Measurements from ENCODE around the gene MYLIP. TPM values are rescaled to one million over a fixed set of nuclear protein-coding genes. Genes with fewer than 3 reads are reported as not detected.

The MYLIP gene
- total and polyA plus RNA-seq, 4 donors, result 35.1 to 57.6 (median 50.6) TPM

DNA sequence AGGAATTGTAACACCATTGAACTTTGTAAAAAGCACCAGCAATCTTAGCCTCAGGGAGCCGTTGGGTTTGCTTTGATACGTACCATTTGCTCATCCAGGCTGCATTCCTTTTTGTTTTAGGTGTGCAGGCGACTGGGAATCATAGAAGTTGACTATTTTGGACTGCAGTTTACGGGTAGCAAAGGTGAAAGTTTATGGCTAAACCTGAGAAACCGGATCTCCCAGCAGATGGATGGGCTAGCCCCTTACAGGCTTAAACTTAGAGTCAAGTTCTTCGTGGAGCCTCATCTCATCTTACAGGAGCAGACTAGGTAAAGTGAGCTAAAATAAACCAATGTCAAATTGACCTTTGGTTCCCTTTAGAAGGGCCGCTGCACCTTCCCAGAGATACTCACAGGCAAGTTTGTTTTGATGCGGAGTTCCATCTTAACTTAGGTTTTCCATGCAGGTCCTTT lies 1.6 kb downstream of the MYLIP start:
- Histone ChIP-seq H3K4me3 (ENCODE audit: low read length in 2 of 2) (peak overlapping the region; percentile 90 to 98), H3K36me3 (ENCODE audit: control insufficient read depth in 1 of 2, insufficient read depth in 2 of 2, low read length in 1 of 2) (no peaks in the 10 kb centered on the region), H3K4me1 (ENCODE audit: control insufficient read depth in 1 of 2, insufficient read depth in 2 of 2, low read length in 2 of 2) (peaks cover 3 to 5% of the 10 kb centered on the region in 2 donors), H3K27me3 (ENCODE audit: control insufficient read depth in 1 of 2, insufficient read depth in 2 of 2, low read length in 1 of 2) (peaks cover 0 to 2% of the 10 kb centered on the region in 2 donors), H3K27ac (ENCODE audit: low read depth in 1 of 2, low read length in 2 of 2) (peak overlapping the region; percentile 39 to 98), H3K9me3 (ENCODE audit: control insufficient read depth, low read length) (no peaks in the 10 kb centered on the region)
- no peak for ATAC-seq (ENCODE audit: low FRiP score)
- DNase-seq, result no peak
- WGBS, 2 donors, result 3 to 6% methylated on average over 8 of the region's 8 CpGs
- intact Hi-C loops (cut with DNase I), result loop anchor here in 1 of 2 donors (5.0 kb wide), 1 partner anchor 52 kb away; no protein-coding TSS in a partner anchor

DNA sequence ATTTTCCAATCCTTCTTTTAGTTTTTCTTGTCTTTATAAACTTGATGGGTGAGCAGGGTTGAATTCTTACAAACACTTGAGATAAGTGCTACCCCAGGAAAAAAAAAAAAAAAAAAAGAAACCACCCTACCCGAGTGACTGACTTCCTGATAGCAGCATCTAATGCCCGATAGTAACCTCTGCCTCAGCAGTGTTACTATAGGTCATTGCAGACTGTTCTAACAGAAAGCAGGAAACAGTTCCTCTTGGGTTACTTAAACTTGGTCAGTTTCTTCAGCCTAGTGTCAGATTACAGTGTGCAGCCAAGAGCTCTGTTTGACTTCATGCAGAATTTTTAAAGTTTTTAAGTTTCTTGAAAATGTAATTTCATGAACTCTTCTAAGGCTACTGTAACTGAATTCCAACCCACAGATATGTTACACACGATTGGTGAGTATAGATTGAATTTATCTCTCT lies 2.1 kb downstream of the MYLIP start:
- Histone ChIP-seq H3K4me1 (ENCODE audit: control insufficient read depth in 1 of 2, insufficient read depth in 2 of 2, low read length in 2 of 2) (peaks cover 3 to 5% of the 10 kb centered on the region in 2 donors), H3K4me3 (ENCODE audit: low read length in 2 of 2) (peak overlapping the region; percentile 90 to 98), H3K27me3 (ENCODE audit: control insufficient read depth in 1 of 2, insufficient read depth in 2 of 2, low read length in 1 of 2) (peaks cover 0 to 2% of the 10 kb centered on the region in 2 donors), H3K36me3 (ENCODE audit: control insufficient read depth in 1 of 2, insufficient read depth in 2 of 2, low read length in 1 of 2) (no peaks in the 10 kb centered on the region), H3K9me3 (ENCODE audit: control insufficient read depth, low read length) (no peaks in the 10 kb centered on the region), H3K27ac (ENCODE audit: low read depth in 1 of 2, low read length in 2 of 2) (peak overlapping the region; percentile 39 to 98)
- ATAC-seq (ENCODE audit: low FRiP score) (peak; percentile 76), DNase-seq (no peak)
- intact Hi-C loops (cut with DNase I), result loop anchor here in 1 of 2 donors (5.0 kb wide), 1 partner anchor 51 kb away; no protein-coding TSS in a partner anchor
- 0% methylated on average over 3 of the region's 3 CpGs for WGBS, 2 donors

DNA sequence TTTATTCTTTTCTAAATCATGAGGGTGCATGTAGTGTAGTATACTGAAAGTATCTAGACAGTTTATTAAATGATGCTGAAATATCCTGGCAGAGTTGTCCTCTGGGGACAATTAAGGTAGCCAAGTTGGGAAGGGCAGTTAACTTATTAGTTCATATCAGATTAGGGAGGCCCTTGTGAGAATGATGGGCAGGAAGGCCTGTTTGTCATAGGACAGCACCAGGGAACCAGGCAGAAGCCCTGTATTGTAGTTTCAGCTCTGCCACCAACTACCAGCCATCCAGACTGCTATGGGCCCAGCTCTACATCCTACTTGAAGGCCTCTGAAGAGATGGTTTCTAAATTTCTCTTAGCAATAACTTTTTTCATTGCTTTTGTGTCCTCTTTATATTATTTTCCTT lies 4.0 kb downstream of the MYLIP start:
- intact Hi-C loops (cut with DNase I), result loop anchor here in 1 of 2 donors (5.0 kb wide), 1 partner anchor 49 kb away; no protein-coding TSS in a partner anchor
- Histone ChIP-seq H3K4me3 (ENCODE audit: low read length in 2 of 2) (peak overlapping the region in 1 of 2 donors; percentile 64), H3K9me3 (ENCODE audit: control insufficient read depth, low read length) (no peaks in the 10 kb centered on the region), H3K4me1 (ENCODE audit: control insufficient read depth in 1 of 2, insufficient read depth in 2 of 2, low read length in 2 of 2) (peaks cover 5% of the 10 kb centered on the region in 2 donors), H3K27me3 (ENCODE audit: control insufficient read depth in 1 of 2, insufficient read depth in 2 of 2, low read length in 1 of 2) (peaks cover 0 to 2% of the 10 kb centered on the region in 2 donors), H3K27ac (ENCODE audit: low read depth in 1 of 2, low read length in 2 of 2) (peak overlapping the region; percentile 12 to 81), H3K36me3 (ENCODE audit: control insufficient read depth in 1 of 2, insufficient read depth in 2 of 2, low read length in 1 of 2) (no peaks in the 10 kb centered on the region)
- no peak for ATAC-seq (ENCODE audit: low FRiP score)
- DNase-seq, result no peak

DNA sequence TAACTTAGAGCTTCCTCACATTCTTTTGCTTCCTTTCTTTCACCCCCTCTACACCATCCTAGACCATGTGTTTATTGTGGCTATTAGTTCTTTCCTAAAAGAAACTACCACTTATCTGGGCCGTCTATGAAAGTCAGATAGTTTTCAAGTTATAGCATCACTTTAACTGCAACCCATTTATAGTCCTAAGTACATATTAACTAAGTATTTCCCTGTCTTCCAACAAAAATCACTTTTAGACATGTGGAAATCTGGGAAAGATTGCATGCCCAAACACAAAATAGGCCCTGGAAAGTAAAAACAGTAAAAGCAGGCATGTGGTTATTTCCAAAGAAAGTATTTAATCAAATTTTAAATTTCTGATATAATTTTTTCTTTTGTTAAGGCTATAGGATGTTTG lies 5.5 kb downstream of the MYLIP start:
- H3K4me1 ChIP-seq (ENCODE audit: control insufficient read depth in 1 of 2, insufficient read depth in 2 of 2, low read length in 2 of 2), result peaks cover 8 to 15% of the 10 kb centered on the region in 2 donors
- peak overlapping the region in 1 of 2 donors; percentile 34 for H3K4me3 ChIP-seq (ENCODE audit: low read length in 2 of 2)
- no peak overlapping the region for H3K27ac ChIP-seq (ENCODE audit: low read depth in 1 of 2, low read length in 2 of 2)
- WGBS, 2 donors, result 0 to 1% methylated on average over 1 of the region's 1 CpG
- H3K9me3 ChIP-seq (ENCODE audit: control insufficient read depth, low read length), result no peaks in the 10 kb centered on the region
- no peaks in the 10 kb centered on the region for H3K27me3 ChIP-seq (ENCODE audit: control insufficient read depth in 1 of 2, insufficient read depth in 2 of 2, low read length in 1 of 2)
- intact Hi-C loops (cut with DNase I), result loop anchor here in 1 of 2 donors (5.0 kb wide), 1 partner anchor 48 kb away; no protein-coding TSS in a partner anchor
- ATAC-seq (ENCODE audit: low FRiP score), result no peak
- DNase-seq, result no peak
- H3K36me3 ChIP-seq (ENCODE audit: control insufficient read depth in 1 of 2, insufficient read depth in 2 of 2, low read length in 1 of 2), result no peaks in the 10 kb centered on the region

DNA sequence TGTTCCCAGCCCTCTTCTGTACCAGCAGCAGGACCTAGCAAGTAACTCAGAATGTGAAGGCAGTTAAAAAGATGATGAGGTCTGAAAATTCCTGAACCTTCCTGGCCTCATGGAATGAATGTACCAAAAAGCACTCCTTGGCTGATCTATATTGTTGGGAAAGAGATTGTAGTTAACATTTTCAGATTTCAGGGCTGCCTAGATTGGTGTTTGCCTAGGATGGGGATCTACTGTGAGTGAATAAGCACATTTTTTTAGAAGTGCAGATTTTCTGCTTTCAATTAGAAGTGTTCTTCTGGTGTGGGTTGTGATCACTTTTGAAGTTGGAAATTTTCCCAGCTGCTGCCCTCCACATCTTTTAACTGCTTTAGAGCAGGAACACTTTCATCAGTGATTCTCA lies 6.2 kb downstream of the MYLIP start:
- Histone ChIP-seq H3K27ac (ENCODE audit: low read depth in 1 of 2, low read length in 2 of 2) (peak overlapping the region in 1 of 2 donors; percentile 64), H3K36me3 (ENCODE audit: control insufficient read depth in 1 of 2, insufficient read depth in 2 of 2, low read length in 1 of 2) (peaks cover 0 to 2% of the 10 kb centered on the region in 2 donors), H3K4me1 (ENCODE audit: control insufficient read depth in 1 of 2, insufficient read depth in 2 of 2, low read length in 2 of 2) (peaks cover 8 to 15% of the 10 kb centered on the region in 2 donors), H3K9me3 (ENCODE audit: control insufficient read depth, low read length) (no peaks in the 10 kb centered on the region), H3K27me3 (ENCODE audit: control insufficient read depth in 1 of 2, insufficient read depth in 2 of 2, low read length in 1 of 2) (no peaks in the 10 kb centered on the region), H3K4me3 (ENCODE audit: low read length in 2 of 2) (peak overlapping the region in 1 of 2 donors; percentile 59)
- intact Hi-C loops (cut with DNase I), result loop anchor here in 1 of 2 donors (5.0 kb wide), 2 partner anchors 47 to 67 kb away; no protein-coding TSS in a partner anchor
- DNase-seq (no peak), ATAC-seq (ENCODE audit: low FRiP score) (no peak)

DNA sequence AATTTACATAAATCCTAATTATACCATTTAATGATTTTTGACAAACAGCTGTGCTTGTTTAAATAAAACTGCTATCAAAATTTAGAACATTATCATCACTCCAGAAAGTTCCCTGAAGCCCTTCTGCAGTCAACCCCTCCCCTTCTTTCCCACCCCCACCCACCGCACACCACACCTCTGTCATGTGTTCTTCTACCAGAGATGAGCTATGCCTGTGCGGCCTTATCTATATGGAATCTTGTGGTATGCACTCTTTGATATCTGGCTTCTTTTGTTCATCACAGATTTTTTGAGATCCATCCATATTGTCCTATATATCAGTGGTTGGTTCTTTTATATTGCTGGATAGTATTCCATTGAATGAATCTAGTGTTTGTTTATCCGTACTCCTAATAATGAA lies 7.2 kb downstream of the MYLIP start:
- ATAC-seq (ENCODE audit: low FRiP score) (no peak), DNase-seq (no peak)
- 64 to 78% methylated on average over 3 of the region's 3 CpGs for WGBS, 2 donors
- Histone ChIP-seq H3K27ac (ENCODE audit: low read depth in 1 of 2, low read length in 2 of 2) (peak overlapping the region in 1 of 2 donors; percentile 57), H3K36me3 (ENCODE audit: control insufficient read depth in 1 of 2, insufficient read depth in 2 of 2, low read length in 1 of 2) (peaks cover 0 to 4% of the 10 kb centered on the region in 2 donors), H3K27me3 (ENCODE audit: control insufficient read depth in 1 of 2, insufficient read depth in 2 of 2, low read length in 1 of 2) (no peaks in the 10 kb centered on the region), H3K4me1 (ENCODE audit: control insufficient read depth in 1 of 2, insufficient read depth in 2 of 2, low read length in 2 of 2) (peaks cover 10 to 20% of the 10 kb centered on the region in 2 donors), H3K9me3 (ENCODE audit: control insufficient read depth, low read length) (no peaks in the 10 kb centered on the region), H3K4me3 (ENCODE audit: low read length in 2 of 2) (no peak overlapping the region)
- intact Hi-C loops (cut with DNase I), result loop anchor here in 1 of 2 donors (5.0 kb wide), 2 partner anchors 46 to 66 kb away; no protein-coding TSS in a partner anchor

DNA sequence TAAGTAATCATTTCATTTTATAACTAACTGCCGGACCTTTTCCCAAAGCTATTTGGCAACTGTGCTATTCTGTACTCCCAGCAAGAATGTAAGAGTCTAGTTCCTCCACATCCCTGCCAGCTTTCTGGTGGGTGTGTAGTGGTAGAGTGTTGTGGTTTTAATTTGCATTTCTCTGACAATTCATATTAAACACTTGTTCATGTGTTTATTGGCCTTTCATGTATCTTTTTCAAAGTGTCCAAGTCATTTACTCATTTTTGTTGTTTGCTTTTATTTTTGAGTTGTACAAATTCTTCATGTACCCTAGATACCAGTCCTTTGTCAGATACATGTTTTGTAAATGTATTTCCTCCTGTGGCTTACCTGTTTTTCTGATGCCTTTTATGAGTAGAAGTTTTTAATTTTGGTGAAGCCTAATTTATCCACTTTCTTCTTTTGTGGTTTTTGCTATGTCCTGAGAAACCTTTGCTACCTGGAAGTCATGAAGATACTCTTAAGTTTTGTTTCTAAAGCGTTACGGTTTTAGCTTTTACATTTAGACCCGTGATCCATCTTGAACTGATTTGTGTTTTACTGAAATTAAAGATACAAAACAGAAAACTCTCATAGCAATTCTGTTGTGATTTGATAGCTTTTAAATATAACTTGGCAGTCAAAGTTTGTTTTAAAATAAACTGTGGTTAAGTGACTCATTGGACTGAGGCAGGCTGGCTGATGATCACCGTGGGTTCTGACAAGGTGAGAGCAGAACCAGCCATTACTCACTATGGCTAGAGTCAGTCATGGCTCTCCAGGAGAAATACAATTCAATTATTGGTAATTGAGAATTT lies 8.0 kb downstream of the MYLIP start:
- intact Hi-C loops (cut with DNase I), result loop anchor here in 1 of 2 donors (5.0 kb wide), 2 partner anchors 45 to 65 kb away; no protein-coding TSS in a partner anchor
- peaks cover 10 to 20% of the 10 kb centered on the region in 2 donors for H3K4me1 ChIP-seq (ENCODE audit: control insufficient read depth in 1 of 2, insufficient read depth in 2 of 2, low read length in 2 of 2)
- H3K4me3 ChIP-seq (ENCODE audit: low read length in 2 of 2), result peak overlapping the region in 1 of 2 donors; percentile 54
- H3K27me3 ChIP-seq (ENCODE audit: control insufficient read depth in 1 of 2, insufficient read depth in 2 of 2, low read length in 1 of 2), result no peaks in the 10 kb centered on the region
- 2 to 6% methylated on average over 5 of the region's 5 CpGs for WGBS, 2 donors
- H3K9me3 ChIP-seq (ENCODE audit: control insufficient read depth, low read length), result no peaks in the 10 kb centered on the region
- H3K27ac ChIP-seq (ENCODE audit: low read depth in 1 of 2, low read length in 2 of 2), result peak overlapping the region in 1 of 2 donors; percentile 43
- DNase-seq (peak in 1 of 2 donors; percentile 61), ATAC-seq (ENCODE audit: low FRiP score) (no peak)
- peaks cover 0 to 6% of the 10 kb centered on the region in 2 donors for H3K36me3 ChIP-seq (ENCODE audit: control insufficient read depth in 1 of 2, insufficient read depth in 2 of 2, low read length in 1 of 2)

DNA sequence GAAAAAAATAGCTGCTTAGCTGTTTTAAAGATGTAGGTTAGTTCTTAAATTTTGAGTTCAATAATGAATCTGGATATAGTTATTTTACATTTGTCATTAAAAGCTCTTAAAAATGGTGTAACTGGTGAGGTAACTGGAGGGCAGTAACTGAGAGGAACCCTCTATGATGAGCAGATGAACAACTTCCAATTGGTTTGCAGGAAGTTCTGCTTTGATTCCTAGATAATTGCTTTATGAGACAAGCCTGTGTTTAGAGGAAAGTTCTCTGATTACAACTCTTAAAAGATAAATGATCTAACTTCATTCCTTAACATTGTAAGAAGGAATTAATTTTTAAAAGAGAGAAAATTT lies 8.5 kb downstream of the MYLIP start:
- Histone ChIP-seq H3K27me3 (ENCODE audit: control insufficient read depth in 1 of 2, insufficient read depth in 2 of 2, low read length in 1 of 2) (no peaks in the 10 kb centered on the region), H3K27ac (ENCODE audit: low read depth in 1 of 2, low read length in 2 of 2) (no peak overlapping the region), H3K9me3 (ENCODE audit: control insufficient read depth, low read length) (no peaks in the 10 kb centered on the region), H3K4me3 (ENCODE audit: low read length in 2 of 2) (no peak overlapping the region), H3K4me1 (ENCODE audit: control insufficient read depth in 1 of 2, insufficient read depth in 2 of 2, low read length in 2 of 2) (peaks cover 11 to 20% of the 10 kb centered on the region in 2 donors), H3K36me3 (ENCODE audit: control insufficient read depth in 1 of 2, insufficient read depth in 2 of 2, low read length in 1 of 2) (peaks cover 0 to 9% of the 10 kb centered on the region in 2 donors)
- intact Hi-C loops (cut with DNase I), result loop anchor here in 1 of 2 donors (5.0 kb wide), 2 partner anchors 45 to 65 kb away; no protein-coding TSS in a partner anchor
- DNase-seq, result no peak
- no peak for ATAC-seq (ENCODE audit: low FRiP score)

Data from aorta (tissue), 5 donors.